ENCODE data around the gene CKLF.
"Not testable (repeated sequence)": the region's sequence is repeated elsewhere in the genome, so short reads cannot be mapped to it uniquely, and the experiment has no call there.

Gene CKLF

GRCh38 chr16:66542396-66542795, 10.0 kb upstream of the CKLF start:
- DNase-seq (ENCODE audit: low read depth, low spot score), result no peak

- no peak for DNase-seq (ENCODE audit: low read depth, low spot score)
These were observed 8.8 kb upstream of the CKLF start for GRCh38 chr16:66543541-66543940.

- no peak for DNase-seq (ENCODE audit: low read depth, low spot score)
These were observed 8.2 kb upstream of the CKLF start for GRCh38 chr16:66544016-66544757.

GRCh38 chr16:66547101-66547989, 5.0 kb upstream of the CKLF start:
- DNase-seq (ENCODE audit: low read depth, low spot score), result no peak

- no peak for DNase-seq (ENCODE audit: low read depth, low spot score)
These were observed 4.3 kb upstream of the CKLF start for GRCh38 chr16:66548068-66548467.

GRCh38 chr16:66548868-66549267, 3.5 kb upstream of the CKLF start:
- DNase-seq (ENCODE audit: low read depth, low spot score), result no peak

- DNase-seq (ENCODE audit: low read depth, low spot score), result no peak
These were observed 2.9 kb upstream of the CKLF start, which contains the start of gene TK2 for GRCh38 chr16:66549284-66550131. TSS of gene TK2 (minus strand) at chr16:66550122. CDS start at chr16:66550061, 61 bp downstream.

- DNase-seq (ENCODE audit: low read depth, low spot score), result no peak
These were observed 1.0 kb upstream of the CKLF start for GRCh38 chr16:66551348-66551759.

GRCh38 chr16:66551788-66552285, 539 bp upstream of the CKLF start:
- DNase-seq (ENCODE audit: low read depth, low spot score), result no peak

- no peak for DNase-seq (ENCODE audit: low read depth, low spot score)
These were observed 847 bp downstream of the CKLF start for GRCh38 chr16:66553223-66553622.

GRCh38 chr16:66554021-66554420, 1.6 kb downstream of the CKLF start:
- no peak for DNase-seq (ENCODE audit: low read depth, low spot score)

GRCh38 chr16:66554495-66554894, 2.1 kb downstream of the CKLF start:
- no peak for DNase-seq (ENCODE audit: low read depth, low spot score)

- DNase-seq (ENCODE audit: low read depth, low spot score), result no peak
These were observed 7.7 kb downstream of the CKLF start for GRCh38 chr16:66560107-66560506.

GRCh38 chr16:66561381-66562080, 9.2 kb downstream of the CKLF start:
- no peak for DNase-seq (ENCODE audit: low read depth, low spot score)

GRCh38 chr16:66562409-66562808, 10.0 kb downstream of the CKLF start:
- no peak for DNase-seq (ENCODE audit: low read depth, low spot score)

GRCh38 chr16:66562986-66563385, 10.6 kb downstream of the CKLF start:
- DNase-seq (ENCODE audit: low read depth, low spot score), result no peak

- no peak for DNase-seq (ENCODE audit: low read depth, low spot score)
These were observed 11.4 kb downstream of the CKLF start for GRCh38 chr16:66563574-66564334.

- DNase-seq (ENCODE audit: low read depth, low spot score), result no peak
These were observed 13.9 kb downstream of the CKLF start, which contains the start of gene CMTM1 for GRCh38 chr16:66566051-66566901. TSS of gene CMTM1 (plus strand) at chr16:66566439. CDS start at chr16:66566514, 75 bp downstream.

GRCh38 chr16:66567270-66567669, 14.9 kb downstream of the CKLF start:
- not testable (repeated sequence) for DNase-seq (ENCODE audit: low read depth, low spot score)
